GM12892 (cell line): Measurements from ENCODE around the gene UTP20.

Experiments
- POLR2A ChIP-seq: IDR thresholded peaks from 2 replicates; pipeline ENCODE4 v1.6.1; 2011; ENCODE audit warnings: low read depth, low read length, control low read depth
- POLR2AphosphoS5 ChIP-seq: IDR thresholded peaks from 2 replicates; pipeline ENCODE4 v1.6.1; 2011; ENCODE audit warnings: low read depth, low read length, control low read depth
- TAF1 ChIP-seq: IDR thresholded peaks from 2 replicates; pipeline ENCODE4 v1.6.1; 2011; ENCODE audit warnings: low read depth, mild to moderate bottlenecking, control low read depth, low read length, borderline replicate concordance

DNA sequence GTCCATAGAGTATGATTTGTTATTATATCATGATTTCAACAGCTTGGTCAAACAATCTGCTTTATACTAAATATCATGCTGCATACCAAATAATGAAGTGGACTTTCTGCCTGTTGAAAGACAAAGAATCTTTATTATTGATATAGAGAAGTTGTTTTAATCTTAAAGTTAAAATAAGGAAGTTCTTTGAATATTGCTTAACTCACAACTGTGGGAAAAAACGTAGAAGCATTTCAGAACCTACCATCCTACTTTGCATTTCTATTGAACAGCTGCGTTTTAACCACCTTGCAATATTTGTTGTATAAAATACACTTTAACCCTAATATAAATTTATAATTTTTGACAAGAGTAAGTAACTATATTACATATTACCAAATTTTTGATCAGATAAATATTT is 150.6 kb downstream of the UTP20 start:
- TF ChIP-seq POLR2A = no peak
- TF ChIP-seq POLR2AphosphoS5 = no peak
- TF ChIP-seq TAF1 = no peak
